Measurements from ENCODE around the gene SCRN3. TPM values are rescaled to one million over a fixed set of nuclear protein-coding genes. Genes with fewer than 3 reads are reported as not detected.
"Not testable (repeated sequence)": the region's sequence is repeated elsewhere in the genome, so short reads cannot be mapped to it uniquely, and the experiment has no call there.

Gene SCRN3
- total and polyA plus RNA-seq, 2 experiments from 2014 or later = 8.1 to 12.3 TPM

- not testable (repeated sequence) for H3K4me3 ChIP-seq; H3K4me2 ChIP-seq; H3K4me3 Mint-ChIP-seq; H3K4me1 Mint-ChIP-seq; H3K27me3 ChIP-seq (ENCODE audit: insufficient read depth); H3K27me3 Mint-ChIP-seq (ENCODE audit: insufficient read depth, low read depth, poor library complexity); DNase-seq (ENCODE audit: low spot score); H4K20me1 ChIP-seq (replicated peaks; ENCODE audit: insufficient read depth); H3K27ac ChIP-seq (ENCODE audit: low read depth); ATAC-seq; H3K27ac Mint-ChIP-seq; H3K36me3 ChIP-seq (ENCODE audit: insufficient read depth); H3K36me3 Mint-ChIP-seq (ENCODE audit: low read depth); H3K9me2 ChIP-seq (ENCODE audit: insufficient read depth); H2AFZ ChIP-seq; H3F3A ChIP-seq (replicated peaks; ENCODE audit: low read depth); H3K4me1 ChIP-seq (ENCODE audit: insufficient read depth); H3K9me3 Mint-ChIP-seq
- H3K79me2 ChIP-seq (replicated peaks; ENCODE audit: insufficient read depth) = peaks cover 16% of the 10 kb centered on the region
Measured at GRCh38 chr2:174388706-174389105, 6.8 kb upstream of the SCRN3 start.

GRCh38 chr2:174389542-174389941, 6.0 kb upstream of the SCRN3 start:
- Mint-ChIP-seq H3K9me3 (no peaks in the 10 kb centered on the region), H3K36me3 (ENCODE audit: low read depth) (no peaks in the 10 kb centered on the region), H3K4me3 (no peak overlapping the region), H3K27me3 (ENCODE audit: insufficient read depth, low read depth, poor library complexity) (no peaks in the 10 kb centered on the region), H3K4me1 (peaks cover 3% of the 10 kb centered on the region; the same call in 1 of the 3 replicates), H3K27ac (no peak overlapping the region)
- Histone ChIP-seq H3K4me3 (no peak overlapping the region), H3K36me3 (ENCODE audit: insufficient read depth) (no peaks in the 10 kb centered on the region), H2AFZ (no peak overlapping the region), H4K20me1 (replicated peaks; ENCODE audit: insufficient read depth) (no peaks in the 10 kb centered on the region), H3F3A (replicated peaks; ENCODE audit: low read depth) (no peaks in the 10 kb centered on the region), H3K79me2 (replicated peaks; ENCODE audit: insufficient read depth) (peaks cover 25% of the 10 kb centered on the region), H3K9me2 (ENCODE audit: insufficient read depth) (no peaks in the 10 kb centered on the region), H3K27ac (ENCODE audit: low read depth) (no peak overlapping the region), H3K4me2 (no peak overlapping the region), H3K4me1 (ENCODE audit: insufficient read depth) (peaks cover 2% of the 10 kb centered on the region; the same call in 1 of the 2 replicates), H3K27me3 (ENCODE audit: insufficient read depth) (no peaks in the 10 kb centered on the region)
- ATAC-seq (no peak), DNase-seq (ENCODE audit: low spot score) (no peak)
- TF ChIP-seq EZH2phosphoT487 (IDR thresholded peaks at IDR 0.05; ENCODE audit: unreplicated experiment) (no peak), NANOG (IDR thresholded peaks at IDR 0.05; ENCODE audit: borderline replicate concordance) (no peak), ZNF114 (CRISPR knock-in tag; IDR thresholded peaks at IDR 0.05) (no peak), JUNB (IDR thresholded peaks at IDR 0.05; ENCODE audit: unreplicated experiment) (no peak), ETS1 (IDR thresholded peaks at IDR 0.05) (no peak), CTCF (conservative IDR thresholded peaks at IDR 0.05; ENCODE audit: low read depth in 2 of 2) (no peak), ZNF331 (CRISPR knock-in tag; IDR thresholded peaks at IDR 0.05; ENCODE audit: low read depth) (no peak), STAT1 (IDR thresholded peaks at IDR 0.05; ENCODE audit: unreplicated experiment) (no peak), ZNF462 (CRISPR knock-in tag; IDR thresholded peaks at IDR 0.05) (no peak), POLR2AphosphoS5 (IDR thresholded peaks at IDR 0.05; ENCODE audit: low read depth) (no peak), CREB1 (CRISPR knock-in tag; IDR thresholded peaks at IDR 0.05; ENCODE audit: low read depth) (no peak), EZH2 (IDR thresholded peaks at IDR 0.05; ENCODE audit: low read depth, unreplicated experiment) (no peak)
